HL-60 (cell line): ENCODE measurements around the gene TMC1.

Experiments
- DNase-seq, 2 experiments: peaks; one replicate each; pipeline ENCODE4 v3.0.0-alpha.2; 2010 to 2020; ENCODE audit warnings: low read depth in 1 of 2, low spot score in 1 of 2
- H3K27ac ChIP-seq: fragments of 250-450 bp; sonication (Bioruptor Pico); replicated peaks from 2 replicates; pipeline ENCODE4 v1.5.1; 2020; ENCODE audit warnings: mild to moderate bottlenecking, moderate library complexity
- H3K27me3 ChIP-seq: fragments of 250-450 bp; sonication (Bioruptor Pico); 2 replicates; pipeline ENCODE4 v1.5.1; 2021; ENCODE audit warnings: mild to moderate bottlenecking, moderate library complexity; ENCODE audit not compliant: insufficient read depth, poor library complexity, severe bottlenecking
- H3K4me3 ChIP-seq: replicated peaks from 2 replicates; pipeline ENCODE4 v1.5.1; 2011; ENCODE audit warnings: mild to moderate bottlenecking, control low read depth, low read length; ENCODE audit not compliant: insufficient read depth
- GABPA ChIP-seq: IDR thresholded peaks from 2 replicates; pipeline ENCODE4 v1.6.1; 2012; ENCODE audit warnings: low read depth
- POLR2AphosphoS5 ChIP-seq: IDR thresholded peaks from 2 replicates; pipeline ENCODE4 v1.6.1; 2012; ENCODE audit warnings: low read depth
- SPI1 ChIP-seq: IDR thresholded peaks from 2 replicates; pipeline ENCODE4 v1.6.1; 2012; ENCODE audit warnings: low read depth, mild to moderate bottlenecking, borderline replicate concordance
- TF ChIP-seq, protein P1 (sequence below): IDR thresholded peaks from one replicate; pipeline ENCODE4 v1.5.1; 2011; ENCODE audit warnings: low read length, control low read depth, inconsistent platforms; ENCODE audit not compliant: insufficient read depth
- TF ChIP-seq, protein P2 (sequence below): IDR thresholded peaks from 2 replicates; pipeline ENCODE4 v1.6.1; 2012; ENCODE audit warnings: low read depth; ENCODE audit not compliant: insufficient replicate concordance

Gene TMC1

DNA sequence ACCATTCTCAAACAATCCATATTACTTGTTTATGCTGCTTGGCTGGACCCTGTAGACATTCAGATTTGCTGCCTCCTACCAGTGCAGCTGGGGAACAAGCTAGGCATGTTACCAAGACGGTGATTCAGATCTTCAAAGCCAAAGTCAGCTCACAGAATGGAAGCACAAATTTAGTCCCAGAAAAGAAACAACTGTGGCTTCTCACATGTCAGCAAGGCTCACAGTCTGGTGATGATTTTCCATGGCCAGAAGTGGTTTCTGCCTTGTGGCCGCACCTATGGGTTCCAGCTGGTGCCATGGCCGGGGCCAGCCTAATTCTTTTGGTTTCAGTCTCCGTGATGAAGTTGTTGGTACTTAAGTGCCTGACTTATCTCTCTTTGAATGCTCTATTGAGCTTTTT lies 182.2 kb downstream of the TMC1 start:
- Histone ChIP-seq H3K27ac (no peak overlapping the region), H3K27me3 (peaks cover 8% of the 10 kb centered on the region), H3K4me3 (no peak overlapping the region)
- DNase-seq: no peak
- TF ChIP-seq, protein P1, sequence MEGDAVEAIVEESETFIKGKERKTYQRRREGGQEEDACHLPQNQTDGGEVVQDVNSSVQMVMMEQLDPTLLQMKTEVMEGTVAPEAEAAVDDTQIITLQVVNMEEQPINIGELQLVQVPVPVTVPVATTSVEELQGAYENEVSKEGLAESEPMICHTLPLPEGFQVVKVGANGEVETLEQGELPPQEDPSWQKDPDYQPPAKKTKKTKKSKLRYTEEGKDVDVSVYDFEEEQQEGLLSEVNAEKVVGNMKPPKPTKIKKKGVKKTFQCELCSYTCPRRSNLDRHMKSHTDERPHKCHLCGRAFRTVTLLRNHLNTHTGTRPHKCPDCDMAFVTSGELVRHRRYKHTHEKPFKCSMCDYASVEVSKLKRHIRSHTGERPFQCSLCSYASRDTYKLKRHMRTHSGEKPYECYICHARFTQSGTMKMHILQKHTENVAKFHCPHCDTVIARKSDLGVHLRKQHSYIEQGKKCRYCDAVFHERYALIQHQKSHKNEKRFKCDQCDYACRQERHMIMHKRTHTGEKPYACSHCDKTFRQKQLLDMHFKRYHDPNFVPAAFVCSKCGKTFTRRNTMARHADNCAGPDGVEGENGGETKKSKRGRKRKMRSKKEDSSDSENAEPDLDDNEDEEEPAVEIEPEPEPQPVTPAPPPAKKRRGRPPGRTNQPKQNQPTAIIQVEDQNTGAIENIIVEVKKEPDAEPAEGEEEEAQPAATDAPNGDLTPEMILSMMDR: no peak

DNA sequence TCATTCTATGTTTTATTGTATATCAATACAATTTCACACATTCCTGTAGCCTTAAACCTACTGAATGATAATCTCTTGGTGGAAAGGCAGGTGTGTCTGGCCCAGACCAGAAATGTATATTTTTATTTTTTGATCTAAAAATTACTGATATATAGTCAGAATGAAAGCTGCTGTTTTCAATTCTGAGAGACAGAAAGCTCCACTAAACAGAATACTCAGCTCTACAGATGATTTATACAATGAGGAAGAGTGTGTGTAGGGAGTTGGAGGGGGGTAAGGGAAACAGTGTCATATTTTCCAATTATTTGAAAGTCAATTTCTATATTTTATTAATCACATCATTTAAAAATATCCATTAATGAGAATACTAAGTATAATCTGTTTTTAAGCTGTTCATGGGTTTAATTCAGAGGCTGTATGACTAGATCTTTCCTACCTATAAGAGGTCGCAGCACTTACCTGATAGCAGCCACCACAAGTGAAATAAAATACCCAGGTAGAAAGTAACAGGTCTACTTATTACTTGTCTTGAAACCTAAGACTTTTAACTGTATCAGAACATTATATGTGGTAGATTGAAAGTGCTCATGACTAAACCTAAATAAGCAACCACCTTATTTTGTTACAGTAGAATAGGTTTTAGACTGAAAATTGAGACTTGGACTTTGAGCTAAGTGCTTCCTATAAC lies 183.4 kb downstream of the TMC1 start:
- TF ChIP-seq, protein P2, sequence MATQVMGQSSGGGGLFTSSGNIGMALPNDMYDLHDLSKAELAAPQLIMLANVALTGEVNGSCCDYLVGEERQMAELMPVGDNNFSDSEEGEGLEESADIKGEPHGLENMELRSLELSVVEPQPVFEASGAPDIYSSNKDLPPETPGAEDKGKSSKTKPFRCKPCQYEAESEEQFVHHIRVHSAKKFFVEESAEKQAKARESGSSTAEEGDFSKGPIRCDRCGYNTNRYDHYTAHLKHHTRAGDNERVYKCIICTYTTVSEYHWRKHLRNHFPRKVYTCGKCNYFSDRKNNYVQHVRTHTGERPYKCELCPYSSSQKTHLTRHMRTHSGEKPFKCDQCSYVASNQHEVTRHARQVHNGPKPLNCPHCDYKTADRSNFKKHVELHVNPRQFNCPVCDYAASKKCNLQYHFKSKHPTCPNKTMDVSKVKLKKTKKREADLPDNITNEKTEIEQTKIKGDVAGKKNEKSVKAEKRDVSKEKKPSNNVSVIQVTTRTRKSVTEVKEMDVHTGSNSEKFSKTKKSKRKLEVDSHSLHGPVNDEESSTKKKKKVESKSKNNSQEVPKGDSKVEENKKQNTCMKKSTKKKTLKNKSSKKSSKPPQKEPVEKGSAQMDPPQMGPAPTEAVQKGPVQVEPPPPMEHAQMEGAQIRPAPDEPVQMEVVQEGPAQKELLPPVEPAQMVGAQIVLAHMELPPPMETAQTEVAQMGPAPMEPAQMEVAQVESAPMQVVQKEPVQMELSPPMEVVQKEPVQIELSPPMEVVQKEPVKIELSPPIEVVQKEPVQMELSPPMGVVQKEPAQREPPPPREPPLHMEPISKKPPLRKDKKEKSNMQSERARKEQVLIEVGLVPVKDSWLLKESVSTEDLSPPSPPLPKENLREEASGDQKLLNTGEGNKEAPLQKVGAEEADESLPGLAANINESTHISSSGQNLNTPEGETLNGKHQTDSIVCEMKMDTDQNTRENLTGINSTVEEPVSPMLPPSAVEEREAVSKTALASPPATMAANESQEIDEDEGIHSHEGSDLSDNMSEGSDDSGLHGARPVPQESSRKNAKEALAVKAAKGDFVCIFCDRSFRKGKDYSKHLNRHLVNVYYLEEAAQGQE: no peak
- TF ChIP-seq, protein P1: no peak
- TF ChIP-seq SPI1 (no peak), POLR2AphosphoS5 (no peak), GABPA (no peak)
- H3K27ac ChIP-seq: no peak overlapping the region
- no peak overlapping the region for H3K4me3 ChIP-seq
- peaks cover 8% of the 10 kb centered on the region for H3K27me3 ChIP-seq
- no peak for DNase-seq

DNA sequence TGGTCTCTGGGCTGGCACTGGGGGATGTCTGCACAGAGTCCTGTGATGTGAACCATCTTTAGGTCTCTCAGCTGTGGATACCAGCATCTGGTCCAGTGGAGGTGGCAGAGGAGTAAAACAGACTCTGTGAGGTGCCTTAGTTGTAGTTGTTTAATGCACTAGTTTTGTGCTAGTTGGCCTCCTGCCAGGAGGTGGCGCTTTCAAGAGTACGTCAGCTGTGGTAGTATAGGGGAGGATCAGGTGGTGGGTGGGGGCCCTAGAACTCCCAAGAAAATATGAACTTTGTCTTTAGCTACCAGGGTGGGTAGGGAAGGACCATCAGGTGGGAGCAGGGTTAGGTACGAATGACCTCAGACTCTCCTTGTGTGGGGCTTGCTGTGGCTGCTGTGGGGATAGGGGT lies 197.1 kb downstream of the TMC1 start:
- H3K27me3 ChIP-seq: no peaks in the 10 kb centered on the region
- no peak overlapping the region for H3K4me3 ChIP-seq
- TF ChIP-seq, protein P1: no peak
- TF ChIP-seq SPI1: no peak
- TF ChIP-seq GABPA: no peak
- TF ChIP-seq POLR2AphosphoS5: no peak
- TF ChIP-seq, protein P2: no peak
- peak in 1 of 2 experiments; percentile 4 for DNase-seq
- H3K27ac ChIP-seq: no peak overlapping the region

DNA sequence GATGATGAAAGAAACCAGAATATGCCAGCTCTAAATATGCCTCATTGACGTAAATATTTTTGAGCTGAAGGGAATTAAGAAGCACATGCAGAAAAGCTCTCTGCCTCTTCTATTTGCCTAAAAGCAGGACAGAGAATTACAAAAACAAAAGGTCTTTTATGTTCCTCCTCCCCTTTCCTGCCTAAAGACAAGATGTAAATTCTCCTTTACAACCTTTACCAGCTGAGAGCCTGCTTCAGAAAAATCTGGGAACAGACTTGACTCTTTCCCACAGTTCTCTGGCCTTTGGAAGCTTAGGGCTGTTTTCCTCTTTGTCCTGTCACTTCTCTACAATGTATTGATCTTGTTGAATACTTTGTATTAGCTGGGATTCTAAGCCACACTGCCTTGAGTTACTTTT lies 199.7 kb downstream of the TMC1 start:
- Histone ChIP-seq H3K27ac (no peak overlapping the region), H3K27me3 (no peaks in the 10 kb centered on the region), H3K4me3 (no peak overlapping the region)
- TF ChIP-seq GABPA: no peak
- TF ChIP-seq, protein P1: no peak
- no peak for TF ChIP-seq SPI1
- TF ChIP-seq POLR2AphosphoS5: no peak
- TF ChIP-seq, protein P2: no peak
- no peak for DNase-seq
